IMR-90 (cell line): Measurements from ENCODE around the gene COL23A1. TPM values are rescaled to one million over a fixed set of nuclear protein-coding genes. Genes with fewer than 3 reads are reported as not detected.

Experiments used
- ATAC-seq: fragments of 200-7000 bp; cut with Tn5 transposase; 2 replicates; pipeline ENCODE4 v1.9.1; 2020; ENCODE audit warnings: low read depth, mild to moderate bottlenecking, moderate library complexity
- BruUV-seq: library from RNA; stranded (reverse); fragments of 400-500 nt; replicated peaks from 2 replicates; lab custom pipeline; 2021; lab: Mats Ljungman, UMichigan
- CTCF ChIA-PET: fragments of 300-600 bp; formaldehyde crosslinking; extraction: SDS; loops from one replicate; lab custom pipeline; 2021; ENCODE audit warnings: antibody characterized with exemption; lab: Yijun Ruan, JAX
- POLR2A ChIA-PET: fragments of 300-600 bp; sonication (Branson Sonifier 250); formaldehyde crosslinking; loops from one replicate; lab custom pipeline; 2022; ENCODE audit warnings: antibody characterized with exemption; ENCODE audit not compliant: unreplicated experiment; lab: Charles Lee
- DNase-seq: peaks from one replicate; pipeline ENCODE4 v3.0.0; 2013
- H2AFZ ChIP-seq: replicated peaks from 2 replicates; pipeline ENCODE3; 2013; ENCODE audit warnings: low read length, mild to moderate bottlenecking; ENCODE audit not compliant: poor library complexity
- H2AK5ac ChIP-seq: 2 replicates; pipeline ENCODE4 v1.6.1; 2013; ENCODE audit warnings: low read depth, low read length, inconsistent platforms
- H2AK9ac ChIP-seq: replicated peaks from 2 replicates; pipeline ENCODE3; 2013; ENCODE audit warnings: mild to moderate bottlenecking, low read depth, low read length, moderate library complexity; ENCODE audit not compliant: poor library complexity
- H2BK120ac ChIP-seq: 2 replicates; pipeline ENCODE4 v1.6.1; 2013; ENCODE audit warnings: low read depth, low read length, inconsistent platforms
- H2BK15ac ChIP-seq: 3 replicates; pipeline ENCODE4 v1.6.1; 2013; ENCODE audit warnings: low read depth, low read length, inconsistent platforms
- H2BK20ac ChIP-seq: 2 replicates; pipeline ENCODE4 v1.6.1; 2013; ENCODE audit warnings: low read depth, mild to moderate bottlenecking, inconsistent platforms, low read length, moderate library complexity
- H2BK5ac ChIP-seq: 2 replicates; pipeline ENCODE4 v1.6.1; 2013; ENCODE audit warnings: mild to moderate bottlenecking, low read depth, low read length, inconsistent platforms; ENCODE audit not compliant: poor library complexity, severe bottlenecking
- H3K14ac ChIP-seq: replicated peaks from 2 replicates; pipeline ENCODE4 v1.6.1; 2013; ENCODE audit warnings: low read depth, low read length, inconsistent platforms
- H3K18ac ChIP-seq: 2 replicates; pipeline ENCODE4 v1.6.1; 2013; ENCODE audit warnings: low read depth, low read length, control low read depth
- H3K23ac ChIP-seq: 2 replicates; pipeline ENCODE4 v1.6.1; 2013; ENCODE audit warnings: low read depth, low read length, inconsistent platforms
- H3K27ac ChIP-seq: 2 replicates; pipeline ENCODE4 v1.5.1; 2013; ENCODE audit warnings: mild to moderate bottlenecking, control low read depth, low read length; ENCODE audit not compliant: insufficient read depth
- H3K27me3 ChIP-seq: 2 replicates; pipeline ENCODE4 v1.6.1; 2013; ENCODE audit warnings: low read length; ENCODE audit not compliant: control insufficient read depth, insufficient read depth
- H3K36me3 ChIP-seq: 2 replicates; pipeline ENCODE4 v1.6.1; 2013; ENCODE audit warnings: low read length, mixed read lengths; ENCODE audit not compliant: control insufficient read depth, insufficient read depth
- H3K4ac ChIP-seq: 2 replicates; pipeline ENCODE4 v1.6.1; 2013; ENCODE audit warnings: low read depth, low read length, inconsistent platforms
- H3K4me1 ChIP-seq: 2 replicates; pipeline ENCODE4 v1.6.1; 2013; ENCODE audit warnings: low read length, mixed read lengths; ENCODE audit not compliant: control insufficient read depth, insufficient read depth
- H3K4me2 ChIP-seq: 2 replicates; pipeline ENCODE4 v1.6.1; 2013; ENCODE audit warnings: low read depth, mild to moderate bottlenecking, control low read depth, low read length, moderate library complexity
- H3K4me3 ChIP-seq: 2 replicates; pipeline ENCODE4 v1.5.1; 2013; ENCODE audit warnings: low read depth, mild to moderate bottlenecking, control low read depth, low read length, moderate library complexity; ENCODE audit not compliant: insufficient read depth
- H3K56ac ChIP-seq: 2 replicates; pipeline ENCODE4 v1.6.1; 2013; ENCODE audit warnings: low read length, inconsistent platforms; ENCODE audit not compliant: insufficient read depth; ENCODE audit errors: extremely low read depth
- H3K79me1 ChIP-seq, 2 experiments: 2 replicates each; pipeline ENCODE4 v1.6.1; 2013; ENCODE audit warnings: low read length in 2 of 2, inconsistent platforms in 1 of 2, low read depth in 1 of 2
- H3K9ac ChIP-seq: 2 replicates; pipeline ENCODE4 v1.6.1; 2013; ENCODE audit warnings: low read depth, low read length, control low read depth
- H3K9me1 ChIP-seq: 2 replicates; pipeline ENCODE4 v1.6.1; 2013; ENCODE audit warnings: low read length, inconsistent platforms; ENCODE audit not compliant: insufficient read depth
- H3K9me3 ChIP-seq: 2 replicates; pipeline ENCODE4 v1.6.1; 2013; ENCODE audit warnings: low read length; ENCODE audit not compliant: control insufficient read depth, insufficient read depth
- H4K20me1 ChIP-seq: 2 replicates; pipeline ENCODE4 v1.6.1; 2013; ENCODE audit warnings: low read length, inconsistent platforms; ENCODE audit not compliant: insufficient read depth
- H4K5ac ChIP-seq: 2 replicates; pipeline ENCODE4 v1.6.1; 2013; ENCODE audit warnings: mild to moderate bottlenecking, low read depth, low read length, control low read depth
- H4K8ac ChIP-seq, 2 experiments: 2 replicates each; pipeline ENCODE4 v1.6.1; 2013; ENCODE audit warnings: low read depth in 2 of 2, low read length in 2 of 2, control low read depth in 1 of 2, inconsistent platforms in 1 of 2
- H4K91ac ChIP-seq: 2 replicates; pipeline ENCODE4 v1.6.1; 2013; ENCODE audit warnings: low read depth, low read length, inconsistent platforms; ENCODE audit not compliant: insufficient read depth
- BHLHE40 ChIP-seq: fragments of 150-350 bp; IDR thresholded peaks from 2 replicates; pipeline ENCODE4 v1.6.1; 2016; ENCODE audit warnings: mild to moderate bottlenecking, low read depth, low read length
- CEBPB ChIP-seq: IDR thresholded peaks from 2 replicates; pipeline ENCODE4 v1.6.1; 2012; ENCODE audit warnings: low read depth, low read length, improper control_type of control experiment
- CHD1 ChIP-seq: IDR thresholded peaks from 2 replicates; pipeline ENCODE4 v1.6.1; 2012; ENCODE audit warnings: low read depth, low read length, improper control_type of control experiment
- FOS ChIP-seq: fragments of 150-350 bp; IDR thresholded peaks from 2 replicates; pipeline ENCODE4 v1.6.1; 2016; ENCODE audit warnings: low read depth, low read length
- MAZ ChIP-seq: IDR thresholded peaks from 2 replicates; pipeline ENCODE4 v1.6.1; 2012; ENCODE audit warnings: low read depth, mild to moderate bottlenecking, low read length, improper control_type of control experiment, moderate library complexity, borderline replicate concordance
- NFE2L2 ChIP-seq: fragments of 150-350 bp; IDR thresholded peaks from 2 replicates; pipeline ENCODE4 v1.6.1; 2016; ENCODE audit warnings: low read depth, mild to moderate bottlenecking, low read length
- RAD21 ChIP-seq: IDR thresholded peaks from 2 replicates; pipeline ENCODE4 v1.6.1; 2012; ENCODE audit warnings: low read length, improper control_type of control experiment
- RCOR1 ChIP-seq: IDR thresholded peaks from 2 replicates; pipeline ENCODE4 v1.6.1; 2012; ENCODE audit warnings: mild to moderate bottlenecking, low read length, improper control_type of control experiment; ENCODE audit not compliant: insufficient replicate concordance
- RFX5 ChIP-seq: IDR thresholded peaks from 2 replicates; pipeline ENCODE4 v1.8.0; 2012; ENCODE audit warnings: low read depth, mild to moderate bottlenecking, low read length, moderate library complexity
- SMC3 ChIP-seq: fragments of 150-350 bp; IDR thresholded peaks from 2 replicates; pipeline ENCODE4 v1.6.1; 2016; ENCODE audit warnings: low read depth, mild to moderate bottlenecking, antibody characterized with exemption, low read length, moderate library complexity
- WGBS, 2 experiments: methylation state at CpG; one replicate each; pipeline versions ENCODE4 v1.1.5 to v1.1.7; 2013; ENCODE audit warnings: missing lambda C conversion rate in 2 of 2; ENCODE audit not compliant: insufficient read length in 1 of 2; ENCODE audit errors: extremely low coverage in 2 of 2; 5-methylcytosine and 5-hydroxymethylcytosine counted together
- dilution Hi-C: fragments of 300-500 bp; cut with HindIII; formaldehyde crosslinking; loops from one replicate; pipeline ENCODE4 v1.14.3; 2018; ENCODE audit warnings: low sequenced_read_pairs; ENCODE audit not compliant: unreplicated experiment
- in situ Hi-C: fragments of 300-500 bp; cut with MboI; formaldehyde crosslinking; loops from 3 replicates; pipeline ENCODE4 v1.14.3; 2019; ENCODE audit warnings: low sequenced_read_pairs, inconsistent platforms, mixed read lengths
- intact Hi-C: fragments of 100-400 bp; cut with micrococcal nuclease; formaldehyde crosslinking; loops from 2 replicates; pipeline ENCODE4 v1.10.0; 2022
- polyA plus RNA-seq, 3 experiments: library from polyadenylated mRNA; depleted of rRNA; stranded (reverse); fragments of >200 nt; gene quantifications; 2 replicates each; pipeline ENCODE4 v1.2.3, GENCODE V29; 2012; ENCODE audit warnings: low replicate concordance in 1 of 3
- total RNA-seq: library from RNA; depleted of rRNA; stranded (reverse); fragments of >200 nt; gene quantifications from 2 replicates; pipeline ENCODE4 v1.2.3, GENCODE V29; 2012
- TF ChIP-seq, protein P1 (sequence below): fragments of 150-350 bp; IDR thresholded peaks from 2 replicates; pipeline ENCODE4 v1.6.1; 2016; ENCODE audit warnings: low read depth, mild to moderate bottlenecking, low read length, moderate library complexity, borderline replicate concordance
- TF ChIP-seq, protein P2 (sequence below): conservative IDR thresholded peaks from 2 replicates; pipeline ENCODE4 v1.5.1; 2012; ENCODE audit warnings: mild to moderate bottlenecking, low read depth, low read length, improper control_type of control experiment
- TF ChIP-seq, protein P3 (sequence below): fragments of 150-350 bp; IDR thresholded peaks from 2 replicates; pipeline ENCODE4 v1.6.1; 2017; ENCODE audit warnings: mild to moderate bottlenecking, antibody characterized with exemption, low read length, low read depth

Gene COL23A1
- total and polyA plus RNA-seq, 2 of the 4 experiments (the other 2 are of a cell fraction) = not detected

DNA sequence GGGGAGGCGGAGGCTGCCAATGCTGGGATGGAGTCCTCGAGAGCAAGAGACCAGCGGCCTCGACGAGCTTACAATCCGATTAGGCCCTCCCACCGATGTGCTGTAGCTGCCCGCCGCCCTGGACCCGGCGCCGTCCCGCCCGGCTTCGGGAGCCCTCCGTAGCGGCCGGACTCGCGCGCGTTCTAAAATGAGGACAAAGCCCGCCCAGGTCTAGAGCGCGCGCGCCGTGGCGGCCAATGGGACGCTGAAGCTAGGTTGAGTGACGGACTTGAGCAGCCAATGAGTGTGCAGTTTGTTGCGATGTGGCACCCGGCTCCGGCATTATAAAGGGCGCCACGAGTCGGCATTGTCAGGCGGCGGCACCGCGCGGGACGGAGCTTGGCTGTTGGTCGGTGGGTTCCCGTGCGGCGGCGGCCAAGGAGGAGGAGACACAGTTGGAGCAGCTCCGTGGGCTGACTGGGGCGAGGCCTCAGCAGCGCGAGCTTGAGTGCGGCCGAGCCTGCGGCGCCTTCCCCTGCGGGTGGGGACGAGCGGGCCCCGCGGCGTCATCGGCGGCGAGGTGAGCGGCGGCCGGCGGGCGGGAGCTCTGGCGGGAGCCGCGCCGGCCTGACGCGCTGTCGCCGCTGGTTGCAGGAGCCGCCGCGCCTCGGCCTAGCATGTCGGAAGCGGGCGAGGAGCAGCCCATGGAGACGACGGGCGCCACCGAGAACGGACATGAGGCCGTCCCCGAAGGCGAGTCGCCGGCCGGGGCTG is 385.8 kb downstream of the COL23A1 start, which contains the start of gene HNRNPAB:
Gene HNRNPAB, plus strand, starts transcription at position 352 of the 753 bp plus-strand sequence. Its CDS starts 305 bp downstream, at position 657.
- H3K9ac ChIP-seq = peak within 1 kb of the TSS; percentile 77
- peak within 1 kb of the TSS; percentile 38 for H2BK5ac ChIP-seq
- peak within 1 kb of the TSS; percentile 84 for H3K4me2 ChIP-seq
- dilution Hi-C loops = no loop called here
- intact Hi-C loops = loop anchor here (1.0 kb wide), 1 partner anchor 28 kb away; the partner anchor contains the start of gene PHYKPL
- H2BK20ac ChIP-seq = no peak within 1 kb of the TSS
- H4K91ac ChIP-seq = peak within 1 kb of the TSS; percentile 58; the same call in 1 of the 2 replicates
- peak within 1 kb of the TSS; percentile 91 for H3K14ac ChIP-seq
- TSS peak; percentile 75 for BruUV-seq
- peak within 1 kb of the TSS; percentile 99 for H2AK9ac ChIP-seq
- ChIA-PET POLR2A (no interaction called here), CTCF (interaction anchor here (1.3 kb wide), 1 partner anchor 129 kb away, joined by 5 read pairs; no protein-coding TSS in a partner anchor)
- peaks cover 31% of the 10 kb centered on the region for H3K36me3 ChIP-seq
- ATAC-seq (peak; percentile 79), DNase-seq (peak; percentile 96)
- H3K18ac ChIP-seq = no peak within 1 kb of the TSS
- no peak within 1 kb of the TSS for H2BK15ac ChIP-seq
- H3K27ac ChIP-seq = peak within 1 kb of the TSS; percentile 54; the same call in 1 of the 2 replicates
- 0% methylated on average over 32 of the region's 96 CpGs; no CpG with 5 or more reads in 1 of the 2 experiments for WGBS, 2 experiments
- H2BK120ac ChIP-seq = 0 out of 2 replicates have a peak within 1 kb of the TSS, but pooled peaks have one; percentile 20
- H2AK5ac ChIP-seq = peak within 1 kb of the TSS; percentile 75
- H3K56ac ChIP-seq = peak within 1 kb of the TSS; percentile 45; the same call in 1 of the 2 replicates
- H2AFZ ChIP-seq = peak within 1 kb of the TSS; percentile 96
- H3K23ac ChIP-seq = peak within 1 kb of the TSS; percentile 84
- H3K4me1 ChIP-seq = peaks cover 11% of the 10 kb centered on the region
- H3K9me3 ChIP-seq = no peaks in the 10 kb centered on the region
- peaks cover 41% of the 10 kb centered on the region for H4K20me1 ChIP-seq
- H3K9me1 ChIP-seq = peaks cover 23% of the 10 kb centered on the region
- H3K4me3 ChIP-seq = peak within 1 kb of the TSS; percentile 70
- H3K79me1 ChIP-seq = peaks cover 9 to 44% of the 10 kb centered on the region in 2 experiments; a peak in 3 of 4 replicates
- peak within 1 kb of the TSS; percentile 79 for H3K4ac ChIP-seq
- H4K8ac ChIP-seq = peak within 1 kb of the TSS; percentile 54 to 80; a peak in 2 of 4 replicates
- in situ Hi-C loops = no loop called here
- H4K5ac ChIP-seq = no peak within 1 kb of the TSS
- H3K27me3 ChIP-seq = no peaks in the 10 kb centered on the region
- TF ChIP-seq, protein P1, sequence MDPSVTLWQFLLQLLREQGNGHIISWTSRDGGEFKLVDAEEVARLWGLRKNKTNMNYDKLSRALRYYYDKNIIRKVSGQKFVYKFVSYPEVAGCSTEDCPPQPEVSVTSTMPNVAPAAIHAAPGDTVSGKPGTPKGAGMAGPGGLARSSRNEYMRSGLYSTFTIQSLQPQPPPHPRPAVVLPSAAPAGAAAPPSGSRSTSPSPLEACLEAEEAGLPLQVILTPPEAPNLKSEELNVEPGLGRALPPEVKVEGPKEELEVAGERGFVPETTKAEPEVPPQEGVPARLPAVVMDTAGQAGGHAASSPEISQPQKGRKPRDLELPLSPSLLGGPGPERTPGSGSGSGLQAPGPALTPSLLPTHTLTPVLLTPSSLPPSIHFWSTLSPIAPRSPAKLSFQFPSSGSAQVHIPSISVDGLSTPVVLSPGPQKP = no peak
- TF ChIP-seq, protein P2, sequence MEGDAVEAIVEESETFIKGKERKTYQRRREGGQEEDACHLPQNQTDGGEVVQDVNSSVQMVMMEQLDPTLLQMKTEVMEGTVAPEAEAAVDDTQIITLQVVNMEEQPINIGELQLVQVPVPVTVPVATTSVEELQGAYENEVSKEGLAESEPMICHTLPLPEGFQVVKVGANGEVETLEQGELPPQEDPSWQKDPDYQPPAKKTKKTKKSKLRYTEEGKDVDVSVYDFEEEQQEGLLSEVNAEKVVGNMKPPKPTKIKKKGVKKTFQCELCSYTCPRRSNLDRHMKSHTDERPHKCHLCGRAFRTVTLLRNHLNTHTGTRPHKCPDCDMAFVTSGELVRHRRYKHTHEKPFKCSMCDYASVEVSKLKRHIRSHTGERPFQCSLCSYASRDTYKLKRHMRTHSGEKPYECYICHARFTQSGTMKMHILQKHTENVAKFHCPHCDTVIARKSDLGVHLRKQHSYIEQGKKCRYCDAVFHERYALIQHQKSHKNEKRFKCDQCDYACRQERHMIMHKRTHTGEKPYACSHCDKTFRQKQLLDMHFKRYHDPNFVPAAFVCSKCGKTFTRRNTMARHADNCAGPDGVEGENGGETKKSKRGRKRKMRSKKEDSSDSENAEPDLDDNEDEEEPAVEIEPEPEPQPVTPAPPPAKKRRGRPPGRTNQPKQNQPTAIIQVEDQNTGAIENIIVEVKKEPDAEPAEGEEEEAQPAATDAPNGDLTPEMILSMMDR = no peak
- TF ChIP-seq SMC3 = no peak
- peak; percentile 42; the same call in 1 of the 2 replicates for TF ChIP-seq MAZ
- TF ChIP-seq BHLHE40 = peak; percentile 48
- TF ChIP-seq CEBPB = no peak
- TF ChIP-seq RFX5 = no peak
- no peak for TF ChIP-seq RCOR1
- TF ChIP-seq NFE2L2 = no peak; the same call in 1 of the 2 replicates
- peak; percentile 73 for TF ChIP-seq FOS
- TF ChIP-seq RAD21 = no peak
- TF ChIP-seq, protein P3, sequence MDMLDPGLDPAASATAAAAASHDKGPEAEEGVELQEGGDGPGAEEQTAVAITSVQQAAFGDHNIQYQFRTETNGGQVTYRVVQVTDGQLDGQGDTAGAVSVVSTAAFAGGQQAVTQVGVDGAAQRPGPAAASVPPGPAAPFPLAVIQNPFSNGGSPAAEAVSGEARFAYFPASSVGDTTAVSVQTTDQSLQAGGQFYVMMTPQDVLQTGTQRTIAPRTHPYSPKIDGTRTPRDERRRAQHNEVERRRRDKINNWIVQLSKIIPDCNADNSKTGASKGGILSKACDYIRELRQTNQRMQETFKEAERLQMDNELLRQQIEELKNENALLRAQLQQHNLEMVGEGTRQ = no peak
- no peak; the same call in 1 of the 2 replicates for TF ChIP-seq CHD1
